IMR-90 (cell line): Measurements from ENCODE around the gene TSPAN16. TPM values are rescaled to one million over a fixed set of nuclear protein-coding genes. Genes with fewer than 3 reads are reported as not detected.

Source experiments
- ATAC-seq: fragments of 200-7000 bp; cut with Tn5 transposase; 2 replicates; pipeline ENCODE4 v1.9.1; 2020; ENCODE audit warnings: low read depth, mild to moderate bottlenecking, moderate library complexity
- BruUV-seq: library from RNA; stranded (reverse); fragments of 400-500 nt; replicated peaks from 2 replicates; lab custom pipeline; 2021; lab: Mats Ljungman, UMichigan
- CTCF ChIA-PET: fragments of 300-600 bp; formaldehyde crosslinking; extraction: SDS; loops from one replicate; lab custom pipeline; 2021; ENCODE audit warnings: antibody characterized with exemption; lab: Yijun Ruan, JAX
- POLR2A ChIA-PET: fragments of 300-600 bp; sonication (Branson Sonifier 250); formaldehyde crosslinking; loops from one replicate; lab custom pipeline; 2022; ENCODE audit warnings: antibody characterized with exemption; ENCODE audit not compliant: unreplicated experiment; lab: Charles Lee
- DNase-seq: peaks from one replicate; pipeline ENCODE4 v3.0.0; 2013
- H2AFZ ChIP-seq: replicated peaks from 2 replicates; pipeline ENCODE3; 2013; ENCODE audit warnings: low read length, mild to moderate bottlenecking; ENCODE audit not compliant: poor library complexity
- H2AK5ac ChIP-seq: 2 replicates; pipeline ENCODE4 v1.6.1; 2013; ENCODE audit warnings: low read depth, low read length, inconsistent platforms
- H2AK9ac ChIP-seq: replicated peaks from 2 replicates; pipeline ENCODE3; 2013; ENCODE audit warnings: mild to moderate bottlenecking, low read depth, low read length, moderate library complexity; ENCODE audit not compliant: poor library complexity
- H2BK120ac ChIP-seq: 2 replicates; pipeline ENCODE4 v1.6.1; 2013; ENCODE audit warnings: low read depth, low read length, inconsistent platforms
- H2BK15ac ChIP-seq: 3 replicates; pipeline ENCODE4 v1.6.1; 2013; ENCODE audit warnings: low read depth, low read length, inconsistent platforms
- H2BK20ac ChIP-seq: 2 replicates; pipeline ENCODE4 v1.6.1; 2013; ENCODE audit warnings: low read depth, mild to moderate bottlenecking, inconsistent platforms, low read length, moderate library complexity
- H2BK5ac ChIP-seq: 2 replicates; pipeline ENCODE4 v1.6.1; 2013; ENCODE audit warnings: mild to moderate bottlenecking, low read depth, low read length, inconsistent platforms; ENCODE audit not compliant: poor library complexity, severe bottlenecking
- H3K14ac ChIP-seq: replicated peaks from 2 replicates; pipeline ENCODE4 v1.6.1; 2013; ENCODE audit warnings: low read depth, low read length, inconsistent platforms
- H3K18ac ChIP-seq: 2 replicates; pipeline ENCODE4 v1.6.1; 2013; ENCODE audit warnings: low read depth, low read length, control low read depth
- H3K23ac ChIP-seq: 2 replicates; pipeline ENCODE4 v1.6.1; 2013; ENCODE audit warnings: low read depth, low read length, inconsistent platforms
- H3K27ac ChIP-seq: 2 replicates; pipeline ENCODE4 v1.5.1; 2013; ENCODE audit warnings: mild to moderate bottlenecking, control low read depth, low read length; ENCODE audit not compliant: insufficient read depth
- H3K27me3 ChIP-seq: 2 replicates; pipeline ENCODE4 v1.6.1; 2013; ENCODE audit warnings: low read length; ENCODE audit not compliant: control insufficient read depth, insufficient read depth
- H3K36me3 ChIP-seq: 2 replicates; pipeline ENCODE4 v1.6.1; 2013; ENCODE audit warnings: low read length, mixed read lengths; ENCODE audit not compliant: control insufficient read depth, insufficient read depth
- H3K4ac ChIP-seq: 2 replicates; pipeline ENCODE4 v1.6.1; 2013; ENCODE audit warnings: low read depth, low read length, inconsistent platforms
- H3K4me1 ChIP-seq: 2 replicates; pipeline ENCODE4 v1.6.1; 2013; ENCODE audit warnings: low read length, mixed read lengths; ENCODE audit not compliant: control insufficient read depth, insufficient read depth
- H3K4me2 ChIP-seq: 2 replicates; pipeline ENCODE4 v1.6.1; 2013; ENCODE audit warnings: low read depth, mild to moderate bottlenecking, control low read depth, low read length, moderate library complexity
- H3K4me3 ChIP-seq: 2 replicates; pipeline ENCODE4 v1.5.1; 2013; ENCODE audit warnings: low read depth, mild to moderate bottlenecking, control low read depth, low read length, moderate library complexity; ENCODE audit not compliant: insufficient read depth
- H3K56ac ChIP-seq: 2 replicates; pipeline ENCODE4 v1.6.1; 2013; ENCODE audit warnings: low read length, inconsistent platforms; ENCODE audit not compliant: insufficient read depth; ENCODE audit errors: extremely low read depth
- H3K79me1 ChIP-seq, 2 experiments: 2 replicates each; pipeline ENCODE4 v1.6.1; 2013; ENCODE audit warnings: low read length in 2 of 2, inconsistent platforms in 1 of 2, low read depth in 1 of 2
- H3K9ac ChIP-seq: 2 replicates; pipeline ENCODE4 v1.6.1; 2013; ENCODE audit warnings: low read depth, low read length, control low read depth
- H3K9me1 ChIP-seq: 2 replicates; pipeline ENCODE4 v1.6.1; 2013; ENCODE audit warnings: low read length, inconsistent platforms; ENCODE audit not compliant: insufficient read depth
- H3K9me3 ChIP-seq: 2 replicates; pipeline ENCODE4 v1.6.1; 2013; ENCODE audit warnings: low read length; ENCODE audit not compliant: control insufficient read depth, insufficient read depth
- H4K20me1 ChIP-seq: 2 replicates; pipeline ENCODE4 v1.6.1; 2013; ENCODE audit warnings: low read length, inconsistent platforms; ENCODE audit not compliant: insufficient read depth
- H4K5ac ChIP-seq: 2 replicates; pipeline ENCODE4 v1.6.1; 2013; ENCODE audit warnings: mild to moderate bottlenecking, low read depth, low read length, control low read depth
- H4K8ac ChIP-seq, 2 experiments: 2 replicates each; pipeline ENCODE4 v1.6.1; 2013; ENCODE audit warnings: low read depth in 2 of 2, low read length in 2 of 2, control low read depth in 1 of 2, inconsistent platforms in 1 of 2
- H4K91ac ChIP-seq: 2 replicates; pipeline ENCODE4 v1.6.1; 2013; ENCODE audit warnings: low read depth, low read length, inconsistent platforms; ENCODE audit not compliant: insufficient read depth
- CHD1 ChIP-seq: IDR thresholded peaks from 2 replicates; pipeline ENCODE4 v1.6.1; 2012; ENCODE audit warnings: low read depth, low read length, improper control_type of control experiment
- ELK1 ChIP-seq: fragments of 150-350 bp; IDR thresholded peaks from 2 replicates; pipeline ENCODE4 v1.6.1; 2016; ENCODE audit warnings: low read depth, mild to moderate bottlenecking, low read length, moderate library complexity, borderline replicate concordance
- FOS ChIP-seq: fragments of 150-350 bp; IDR thresholded peaks from 2 replicates; pipeline ENCODE4 v1.6.1; 2016; ENCODE audit warnings: low read depth, low read length
- MAZ ChIP-seq: IDR thresholded peaks from 2 replicates; pipeline ENCODE4 v1.6.1; 2012; ENCODE audit warnings: low read depth, mild to moderate bottlenecking, low read length, improper control_type of control experiment, moderate library complexity, borderline replicate concordance
- NFE2L2 ChIP-seq: fragments of 150-350 bp; IDR thresholded peaks from 2 replicates; pipeline ENCODE4 v1.6.1; 2016; ENCODE audit warnings: low read depth, mild to moderate bottlenecking, low read length
- POLR2A ChIP-seq: IDR thresholded peaks from 2 replicates; pipeline ENCODE4 v1.6.1; 2012; ENCODE audit warnings: mild to moderate bottlenecking, low read depth, low read length
- RFX5 ChIP-seq: IDR thresholded peaks from 2 replicates; pipeline ENCODE4 v1.8.0; 2012; ENCODE audit warnings: low read depth, mild to moderate bottlenecking, low read length, moderate library complexity
- SMC3 ChIP-seq: fragments of 150-350 bp; IDR thresholded peaks from 2 replicates; pipeline ENCODE4 v1.6.1; 2016; ENCODE audit warnings: low read depth, mild to moderate bottlenecking, antibody characterized with exemption, low read length, moderate library complexity
- USF2 ChIP-seq: fragments of 150-350 bp; IDR thresholded peaks from 2 replicates; pipeline ENCODE4 v1.6.1; 2017; ENCODE audit warnings: mild to moderate bottlenecking, antibody characterized with exemption, low read length, low read depth
- WGBS, 2 experiments: methylation state at CpG; one replicate each; pipeline versions ENCODE4 v1.1.5 to v1.1.7; 2013; ENCODE audit warnings: missing lambda C conversion rate in 2 of 2; ENCODE audit not compliant: insufficient read length in 1 of 2; ENCODE audit errors: extremely low coverage in 2 of 2; 5-methylcytosine and 5-hydroxymethylcytosine counted together
- dilution Hi-C: fragments of 300-500 bp; cut with HindIII; formaldehyde crosslinking; loops from one replicate; pipeline ENCODE4 v1.14.3; 2018; ENCODE audit warnings: low sequenced_read_pairs; ENCODE audit not compliant: unreplicated experiment
- in situ Hi-C: fragments of 300-500 bp; cut with MboI; formaldehyde crosslinking; loops from 3 replicates; pipeline ENCODE4 v1.14.3; 2019; ENCODE audit warnings: low sequenced_read_pairs, inconsistent platforms, mixed read lengths
- intact Hi-C: fragments of 100-400 bp; cut with micrococcal nuclease; formaldehyde crosslinking; loops from 2 replicates; pipeline ENCODE4 v1.10.0; 2022
- polyA plus RNA-seq, 3 experiments: library from polyadenylated mRNA; depleted of rRNA; stranded (reverse); fragments of >200 nt; gene quantifications; 2 replicates each; pipeline ENCODE4 v1.2.3, GENCODE V29; 2012; ENCODE audit warnings: low replicate concordance in 1 of 3
- total RNA-seq: library from RNA; depleted of rRNA; stranded (reverse); fragments of >200 nt; gene quantifications from 2 replicates; pipeline ENCODE4 v1.2.3, GENCODE V29; 2012

TSPAN16 gene
- total and polyA plus RNA-seq, 2 of the 4 experiments (the other 2 are of a cell fraction): not detected

- no peak overlapping the region for H4K8ac ChIP-seq
- no peak overlapping the region for H2BK20ac ChIP-seq
- no peak overlapping the region for H2AFZ ChIP-seq
- peaks cover 13 to 23% of the 10 kb centered on the region in 2 experiments for H3K79me1 ChIP-seq
- ChIA-PET POLR2A (no interaction called here), CTCF (no interaction called here)
- no peak overlapping the region for H2BK5ac ChIP-seq
- no peak overlapping the region for H3K9ac ChIP-seq
- DNase-seq: no peak
- dilution Hi-C loops (no loop called here), intact Hi-C loops (no loop called here), in situ Hi-C loops (no loop called here)
- no peak overlapping the region for H3K14ac ChIP-seq
- no peak overlapping the region for H2AK9ac ChIP-seq
- peaks cover 8% of the 10 kb centered on the region for H3K4me1 ChIP-seq
- H2BK120ac ChIP-seq: no peak overlapping the region
- WGBS, 2 experiments: no CpG with 5 or more reads among the region's 11 CpGs
- no peak overlapping the region for H3K23ac ChIP-seq
- no peak overlapping the region for H3K56ac ChIP-seq
- no peaks in the 10 kb centered on the region for H3K9me3 ChIP-seq
- no peak overlapping the region for H4K91ac ChIP-seq
- BruUV-seq: no TSS peak
- H2BK15ac ChIP-seq: no peak overlapping the region
- H4K20me1 ChIP-seq: peaks cover 16% of the 10 kb centered on the region
- no peak overlapping the region for H3K27ac ChIP-seq
- no peak for ATAC-seq
- no peak overlapping the region for H4K5ac ChIP-seq
- H3K9me1 ChIP-seq: peaks cover 21% of the 10 kb centered on the region
- no peak overlapping the region for H2AK5ac ChIP-seq
- H3K18ac ChIP-seq: no peak overlapping the region
- no peak overlapping the region for H3K4ac ChIP-seq
- no peaks in the 10 kb centered on the region for H3K27me3 ChIP-seq
- H3K36me3 ChIP-seq: peaks cover 30% of the 10 kb centered on the region
- H3K4me3 ChIP-seq: no peak overlapping the region
- TF ChIP-seq FOS (no peak), USF2 (no peak), CHD1 (no peak), POLR2A (no peak), SMC3 (no peak), MAZ (no peak), NFE2L2 (no peak), ELK1 (no peak), RFX5 (no peak)
- H3K4me2 ChIP-seq: no peak overlapping the region
Observed at GRCh38 chr19:11359421-11359820, 63.5 kb downstream of the TSPAN16 start.
